Gastrocnemius medialis (tissue), 4 donors: Measurements from ENCODE around the gene SIK3.

ENCODE experiments used
- CTCF ChIP-seq, 5 experiments: fragments of 450-650 bp in 3 of 5; fragments of 200-600 bp in 2 of 5; sonication (generic) in 2 of 5; IDR thresholded peaks in 4 of 5; conservative IDR thresholded peaks in 1 of 5; 1 replicate in 4 of 5; 2 replicates in 1 of 5; pipeline ENCODE4 v1.5.1; 2016 to 2019; ENCODE audit warnings: antibody characterized with exemption in 5 of 5, mild to moderate bottlenecking in 3 of 5, moderate library complexity in 3 of 5
- POLR2A ChIP-seq, 2 donors: fragments of 450-650 bp; IDR thresholded peaks; one replicate each; pipeline ENCODE4 v1.6.1; 2017; ENCODE audit warnings: antibody characterized with exemption in 2 of 2, mild to moderate bottlenecking in 2 of 2, moderate library complexity in 2 of 2

GRCh38 chr11:117073539-117073938, 24.7 kb downstream of the SIK3 start:
- TF ChIP-seq CTCF (IDR thresholded peaks at IDR 0.05 in 4 of 5, conservative IDR thresholded peaks at IDR 0.05 in 1 of 5) (no peak), POLR2A (IDR thresholded peaks at IDR 0.05) (no peak)
